PC-3 (cell line): Measurements from ENCODE around the gene CCKAR.

Experiments used
- EZH2 ChIP-seq: fragments of 300-600 bp; sonication (generic); IDR thresholded peaks from one replicate; pipeline ENCODE4 v1.6.1; 2017; ENCODE audit warnings: antibody characterized with exemption, mild to moderate bottlenecking, low read length; ENCODE audit not compliant: unreplicated experiment
- EZH2phosphoT487 ChIP-seq: fragments of 300-600 bp; sonication (generic); IDR thresholded peaks from 2 replicates; pipeline ENCODE4 v1.6.1; 2018; ENCODE audit warnings: mild to moderate bottlenecking, antibody characterized with exemption, low read length, borderline replicate concordance

- TF ChIP-seq EZH2phosphoT487 (no peak), EZH2 (no peak)
Observed at GRCh38 chr4:26466578-26467270, 23.6 kb downstream of the CCKAR start.
